Activated T-cell treated with anti-CD3 and anti-CD28 coated beads, Interleukin-2, amount 50 U/mL, for 4 hours (primary cell): ENCODE data around the gene JPH2. TPM values are rescaled to one million over a fixed set of nuclear protein-coding genes. Genes with fewer than 3 reads are reported as not detected.

Source experiments
- ATAC-seq, 2 donors: fragments of 200-7000 bp; cut with Tn5 transposase; one replicate each; pipeline ENCODE4 v1.10.0; 2021
- DNase-seq: peaks from one replicate; pipeline ENCODE4 v3.0.0-alpha.2; 2020
- H3K27me3 Mint-ChIP-seq: one replicate; pipeline ENCODE4 v1.8.0; 2021; ENCODE audit warnings: low read depth, mixed read lengths
- H3K36me3 Mint-ChIP-seq: one replicate; pipeline ENCODE4 v1.8.0; 2022; ENCODE audit warnings: mixed read lengths; ENCODE audit not compliant: insufficient read depth
- H3K4me1 Mint-ChIP-seq: one replicate; pipeline ENCODE4 v1.8.0; 2021; ENCODE audit warnings: low read depth, mixed read lengths
- H3K4me3 Mint-ChIP-seq: one replicate; pipeline ENCODE4 v1.8.0; 2021; ENCODE audit warnings: mild to moderate bottlenecking, moderate library complexity, mixed read lengths
- H3K9me3 Mint-ChIP-seq: one replicate; pipeline ENCODE4 v1.8.0; 2021; ENCODE audit warnings: mixed read lengths
- total RNA-seq, 3 donors: library from RNA; stranded (reverse); gene quantifications; one replicate each; pipeline ENCODE4 v1.2.1, GENCODE V29; 2021

JPH2 gene
- total RNA-seq, 3 donors from 2014 or later, result not detected

DNA sequence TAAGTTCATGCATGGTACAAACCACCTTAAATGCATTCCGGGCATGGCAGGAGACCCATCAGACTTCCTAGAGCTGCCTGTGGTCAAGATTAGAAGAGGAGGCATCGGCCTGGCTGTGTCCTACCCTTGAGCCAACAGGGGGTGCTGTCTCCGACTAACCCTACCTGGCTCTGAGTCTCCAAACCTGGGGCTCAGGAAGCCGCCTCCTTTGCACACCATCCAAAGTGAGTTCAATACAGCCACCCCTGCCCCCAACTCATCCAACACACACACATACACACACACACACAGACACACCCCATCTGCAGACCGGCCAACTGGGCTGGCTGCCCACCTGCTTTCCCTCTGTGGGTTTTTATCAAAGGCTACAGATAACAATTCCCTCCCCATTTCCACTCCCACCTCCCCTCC, 77.0 kb downstream of the JPH2 start:
- Mint-ChIP-seq H3K36me3 (no peaks in the 10 kb centered on the region), H3K9me3 (peaks cover 10% of the 10 kb centered on the region), H3K27me3 (peaks cover 48% of the 10 kb centered on the region), H3K4me3 (no peak overlapping the region), H3K4me1 (no peaks in the 10 kb centered on the region)
- DNase-seq (no peak), ATAC-seq (no peak)

DNA sequence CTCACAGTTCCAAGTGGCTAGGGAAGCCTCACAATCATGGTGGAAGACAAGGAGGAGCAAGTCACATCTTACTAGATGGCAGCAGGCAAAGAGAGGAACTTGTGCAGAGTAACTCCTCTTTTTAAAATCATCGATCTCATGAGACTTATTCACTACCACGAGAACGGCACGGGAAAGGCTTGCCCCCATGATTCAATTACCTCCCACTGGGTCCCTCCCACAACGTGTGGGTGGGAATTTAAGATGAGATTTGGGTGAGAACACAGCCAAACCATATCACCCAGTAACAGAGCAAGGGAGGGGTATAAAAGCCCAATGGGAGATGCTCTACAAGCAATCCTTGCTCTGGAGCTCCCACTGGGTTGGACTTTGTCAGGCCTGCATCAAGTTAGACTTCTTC, 80.4 kb downstream of the JPH2 start:
- DNase-seq (no peak), ATAC-seq (no peak)
- peaks cover 15% of the 10 kb centered on the region for H3K9me3 Mint-ChIP-seq
- H3K4me1 Mint-ChIP-seq, result no peaks in the 10 kb centered on the region
- H3K4me3 Mint-ChIP-seq, result no peak overlapping the region
- no peaks in the 10 kb centered on the region for H3K36me3 Mint-ChIP-seq
- H3K27me3 Mint-ChIP-seq, result peaks cover 55% of the 10 kb centered on the region

DNA sequence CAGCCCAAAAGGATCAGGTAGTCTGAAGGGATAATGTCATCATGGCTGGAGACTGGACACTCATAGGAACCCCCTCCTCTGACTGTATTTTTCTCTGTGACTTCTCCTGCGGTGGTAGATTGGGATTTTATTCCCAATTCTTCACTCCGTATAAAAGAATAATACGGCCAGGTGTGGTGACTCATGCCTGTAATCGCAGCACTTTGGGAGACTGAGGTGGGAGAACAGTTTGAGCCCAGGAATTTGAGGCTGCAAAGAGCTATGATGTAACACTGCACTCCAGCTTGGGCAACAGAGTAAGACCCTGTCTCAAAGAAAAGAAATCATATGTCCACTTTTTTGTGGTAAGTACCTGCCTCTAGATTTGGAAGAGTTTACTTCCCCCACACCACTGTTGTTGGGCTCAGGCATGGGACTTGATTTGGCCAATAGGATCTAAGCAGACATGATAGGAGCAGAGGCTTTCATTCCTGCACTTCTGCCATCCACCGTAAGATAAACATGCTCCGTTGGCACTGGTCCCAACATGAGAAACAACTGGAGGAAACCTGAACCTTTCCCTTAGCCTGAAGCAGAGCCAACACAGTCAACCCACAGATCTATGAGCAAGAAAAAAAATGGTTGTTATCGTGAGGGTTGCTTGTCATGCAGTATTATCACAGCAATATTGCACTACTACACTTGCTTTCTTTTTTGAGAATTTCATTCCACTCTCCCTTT, 82.0 kb downstream of the JPH2 start:
- H3K27me3 Mint-ChIP-seq, result peaks cover 57% of the 10 kb centered on the region
- ATAC-seq, result no peak
- no peaks in the 10 kb centered on the region for H3K4me1 Mint-ChIP-seq

GRCh38 chr20:44102582-44102981, 84.4 kb downstream of the JPH2 start:
- Mint-ChIP-seq H3K27me3 (peaks cover 66% of the 10 kb centered on the region), H3K4me3 (no peak overlapping the region), H3K36me3 (no peaks in the 10 kb centered on the region), H3K4me1 (no peaks in the 10 kb centered on the region), H3K9me3 (peaks cover 10% of the 10 kb centered on the region)
- DNase-seq, result no peak
- no peak for ATAC-seq

More for the DNA sequence above, 82.0 kb downstream of the JPH2 start:
- no peak for DNase-seq
- Mint-ChIP-seq H3K36me3 (no peaks in the 10 kb centered on the region), H3K4me3 (no peak overlapping the region), H3K9me3 (peaks cover 15% of the 10 kb centered on the region)

- H3K4me1 Mint-ChIP-seq, result no peaks in the 10 kb centered on the region
- ATAC-seq, result no peak
Measured at GRCh38 chr20:44099832-44100231, 87.2 kb downstream of the JPH2 start.

GRCh38 chr20:44098657-44099056, 88.3 kb downstream of the JPH2 start:
- no peak for ATAC-seq
- Mint-ChIP-seq H3K9me3 (peaks cover 5% of the 10 kb centered on the region), H3K36me3 (no peaks in the 10 kb centered on the region), H3K27me3 (peaks cover 49% of the 10 kb centered on the region), H3K4me3 (no peak overlapping the region), H3K4me1 (no peaks in the 10 kb centered on the region)
- DNase-seq, result no peak

More at GRCh38 chr20:44099832-44100231, 87.2 kb downstream of the JPH2 start:
- H3K36me3 Mint-ChIP-seq, result no peaks in the 10 kb centered on the region
- H3K4me3 Mint-ChIP-seq, result no peak overlapping the region
- peaks cover 51% of the 10 kb centered on the region for H3K27me3 Mint-ChIP-seq
- peaks cover 5% of the 10 kb centered on the region for H3K9me3 Mint-ChIP-seq
- no peak for DNase-seq

GRCh38 chr20:44098256-44098630, 88.7 kb downstream of the JPH2 start:
- ATAC-seq, result no peak
- Mint-ChIP-seq H3K27me3 (peaks cover 47% of the 10 kb centered on the region), H3K4me1 (no peaks in the 10 kb centered on the region), H3K9me3 (peaks cover 5% of the 10 kb centered on the region), H3K36me3 (no peaks in the 10 kb centered on the region), H3K4me3 (no peak overlapping the region)
- no peak for DNase-seq

- ATAC-seq (no peak), DNase-seq (no peak)
- Mint-ChIP-seq H3K4me3 (no peak overlapping the region), H3K27me3 (peaks cover 49% of the 10 kb centered on the region), H3K9me3 (peaks cover 3% of the 10 kb centered on the region), H3K36me3 (no peaks in the 10 kb centered on the region), H3K4me1 (no peaks in the 10 kb centered on the region)
Measured at GRCh38 chr20:44097521-44098255, 89.3 kb downstream of the JPH2 start.

- DNase-seq (no peak), ATAC-seq (no peak)
- Mint-ChIP-seq H3K36me3 (no peaks in the 10 kb centered on the region), H3K27me3 (peaks cover 39% of the 10 kb centered on the region), H3K4me3 (no peak overlapping the region), H3K9me3 (no peaks in the 10 kb centered on the region), H3K4me1 (no peaks in the 10 kb centered on the region)
Measured at GRCh38 chr20:44095831-44096230, 91.2 kb downstream of the JPH2 start.

DNA sequence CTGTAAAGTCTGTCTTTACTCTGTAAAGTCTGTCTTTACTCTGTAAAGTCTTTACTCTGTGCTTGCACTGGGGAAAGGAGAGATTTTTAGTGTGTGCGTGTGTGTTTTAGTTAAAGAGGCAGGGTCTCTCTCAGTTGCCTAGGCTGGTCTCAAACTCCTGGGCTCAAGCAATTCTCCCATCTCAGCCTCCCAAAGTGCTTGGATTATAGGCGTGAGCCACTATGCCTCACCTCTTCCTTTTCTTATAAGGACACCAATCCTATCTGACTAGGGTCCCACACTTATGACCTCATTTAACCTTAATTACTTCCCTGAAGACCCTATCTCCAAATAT, 93.8 kb downstream of the JPH2 start:
- no peak for DNase-seq
- Mint-ChIP-seq H3K27me3 (peaks cover 23% of the 10 kb centered on the region), H3K4me3 (no peak overlapping the region), H3K36me3 (no peaks in the 10 kb centered on the region), H3K4me1 (no peaks in the 10 kb centered on the region), H3K9me3 (no peaks in the 10 kb centered on the region)
- ATAC-seq, result no peak

- Mint-ChIP-seq H3K27me3 (peaks cover 20% of the 10 kb centered on the region), H3K36me3 (no peaks in the 10 kb centered on the region), H3K4me3 (no peak overlapping the region), H3K9me3 (no peaks in the 10 kb centered on the region), H3K4me1 (no peaks in the 10 kb centered on the region)
- DNase-seq, result no peak
- peak in 1 of 2 donors; percentile 30 for ATAC-seq
Measured at GRCh38 chr20:44092551-44093248, 94.3 kb downstream of the JPH2 start.

GRCh38 chr20:44091026-44091425, 96.0 kb downstream of the JPH2 start:
- Mint-ChIP-seq H3K4me1 (no peaks in the 10 kb centered on the region), H3K4me3 (no peak overlapping the region)

GRCh38 chr20:44089987-44090674, 96.9 kb downstream of the JPH2 start:
- DNase-seq, result no peak
- no peak overlapping the region for H3K4me3 Mint-ChIP-seq
- ATAC-seq, result peak in 1 of 2 donors; percentile 23
- H3K36me3 Mint-ChIP-seq, result no peaks in the 10 kb centered on the region
- H3K4me1 Mint-ChIP-seq, result no peaks in the 10 kb centered on the region
- H3K27me3 Mint-ChIP-seq, result peaks cover 13% of the 10 kb centered on the region
- no peaks in the 10 kb centered on the region for H3K9me3 Mint-ChIP-seq

More at GRCh38 chr20:44091026-44091425, 96.0 kb downstream of the JPH2 start:
- H3K9me3 Mint-ChIP-seq, result no peaks in the 10 kb centered on the region
- no peaks in the 10 kb centered on the region for H3K36me3 Mint-ChIP-seq
- ATAC-seq (no peak), DNase-seq (no peak)
- H3K27me3 Mint-ChIP-seq, result peaks cover 15% of the 10 kb centered on the region

DNA sequence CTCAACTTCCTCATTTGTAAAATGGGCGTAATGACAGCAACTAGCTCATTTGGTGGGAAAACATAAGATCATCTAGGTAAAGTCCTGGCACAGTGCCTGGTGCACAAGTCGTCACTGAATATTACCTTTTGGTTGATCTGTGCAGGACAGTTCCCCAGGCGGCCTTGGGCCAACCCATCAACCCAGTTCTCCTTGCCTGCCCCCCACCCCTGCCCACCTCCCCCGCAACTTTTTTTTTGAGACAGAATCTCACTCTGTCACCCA, 99.2 kb downstream of the JPH2 start:
- no peaks in the 10 kb centered on the region for H3K4me1 Mint-ChIP-seq
- no peak overlapping the region for H3K4me3 Mint-ChIP-seq
- ATAC-seq (no peak), DNase-seq (no peak)
- H3K27me3 Mint-ChIP-seq, result peaks cover 3% of the 10 kb centered on the region
- no peaks in the 10 kb centered on the region for H3K9me3 Mint-ChIP-seq
- no peaks in the 10 kb centered on the region for H3K36me3 Mint-ChIP-seq
